CD4-positive, alpha-beta T cell treated with Interleukin-17A for 4 hours (primary cell): ENCODE measurements around the gene RUVBL2.

Experiments
- DNase-seq: peaks from one replicate; pipeline ENCODE4 v3.0.0-alpha.2; 2020; ENCODE audit warnings: mixed read lengths

RUVBL2 gene

DNA sequence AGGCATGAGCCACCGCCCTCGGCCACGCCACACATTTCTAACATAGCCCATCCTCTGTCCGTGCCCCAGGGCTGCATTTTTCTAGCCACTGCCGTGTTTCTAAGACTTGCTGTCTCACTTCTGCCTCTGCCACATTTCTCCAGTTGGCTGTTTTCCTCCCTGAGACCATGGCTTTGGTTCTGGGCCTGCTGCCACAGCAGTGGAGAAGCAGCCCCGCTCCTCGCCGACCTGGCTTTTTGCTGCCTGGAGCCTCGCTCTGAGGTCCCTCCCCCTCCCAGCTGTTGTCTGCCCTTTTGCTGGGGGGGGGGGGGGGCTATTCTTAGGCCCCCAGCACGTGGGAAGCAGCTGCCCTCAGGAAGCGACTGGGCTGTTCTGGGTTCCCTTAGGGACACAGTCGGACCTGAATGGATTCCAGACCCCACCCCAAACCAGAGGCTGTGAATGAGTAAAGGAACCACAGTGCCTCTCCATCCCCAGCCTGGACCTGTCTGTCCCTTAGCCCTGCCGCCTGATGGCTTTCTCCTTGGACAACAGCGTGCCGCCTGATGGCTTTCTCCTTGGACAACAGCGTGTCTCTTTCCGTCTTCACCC lies 3.9 kb upstream of the RUVBL2 start:
- no peak for DNase-seq

GRCh38 chr19:48990400-48990799 lies 3.3 kb upstream of the RUVBL2 start:
- DNase-seq, result no peak

DNA sequence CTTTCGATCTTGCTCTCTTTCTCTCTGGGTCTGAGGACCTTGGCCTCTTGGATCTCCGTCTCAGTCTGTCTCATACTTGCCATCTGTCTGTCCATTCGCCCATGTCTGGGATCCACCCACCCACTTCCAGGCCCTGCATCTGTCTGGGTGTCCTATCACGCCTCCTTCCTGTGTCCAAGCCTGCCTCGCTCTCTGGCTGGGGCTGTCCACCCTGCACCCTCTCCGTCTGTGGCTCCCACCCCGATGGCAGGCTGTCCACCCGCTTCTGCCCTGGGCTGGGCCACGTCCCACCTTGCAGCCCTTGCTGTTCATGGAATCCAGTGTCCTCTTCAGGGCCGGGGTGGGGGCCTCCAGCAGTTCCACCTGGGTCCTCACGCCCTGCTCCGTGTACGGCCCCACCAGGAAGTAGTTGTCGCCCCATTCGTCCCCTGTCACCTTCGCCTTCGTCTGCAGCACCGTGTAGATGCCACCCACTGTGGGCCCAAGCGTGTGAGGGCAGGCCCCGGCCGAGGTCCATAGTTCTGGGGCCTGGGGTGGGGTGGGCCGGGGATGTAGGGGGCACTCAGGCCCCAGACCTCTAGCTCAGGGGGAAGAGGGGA lies 2.6 kb upstream of the RUVBL2 start:
- DNase-seq, result no peak

DNA sequence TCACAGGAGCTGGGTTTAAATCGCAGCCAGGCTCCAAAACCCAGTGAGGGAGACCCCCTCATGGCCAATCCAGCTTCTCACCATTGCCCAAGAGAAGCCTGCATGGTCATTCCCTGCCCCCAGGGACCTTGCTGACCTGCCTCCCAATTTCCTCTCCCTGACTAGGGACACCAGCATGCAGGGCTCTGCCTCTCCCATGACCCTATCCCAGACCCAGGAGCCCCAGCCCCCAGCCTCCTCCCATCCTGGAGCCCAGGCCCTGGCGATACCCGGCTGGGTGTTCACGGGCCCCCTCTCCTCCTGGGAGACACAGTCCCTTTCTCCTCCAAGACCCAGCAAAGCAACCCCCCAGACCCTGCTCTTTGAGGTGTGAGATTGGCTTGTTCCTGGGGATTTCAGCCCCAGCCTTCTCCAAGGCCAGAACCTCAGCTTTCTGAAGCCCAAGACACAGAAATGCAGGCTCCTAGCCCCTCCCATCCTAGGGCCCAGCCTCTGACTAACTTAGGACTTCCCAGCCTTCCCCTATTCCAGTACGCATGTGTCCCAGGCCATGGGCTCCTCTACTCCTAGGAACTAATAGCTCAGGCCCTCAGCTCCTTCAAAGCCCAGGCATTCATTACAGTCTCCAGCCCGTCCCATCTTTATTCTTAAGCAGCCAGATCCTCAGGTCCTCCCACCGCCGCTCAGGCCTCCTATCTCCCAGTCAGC lies 1.7 kb upstream of the RUVBL2 start:
- no peak for DNase-seq

GRCh38 chr19:48992581-48993174 lies 1.0 kb upstream of the RUVBL2 start:
- DNase-seq, result no peak

GRCh38 chr19:48994035-48994386 lies 324 bp downstream of the RUVBL2 start:
- no peak for DNase-seq

DNA sequence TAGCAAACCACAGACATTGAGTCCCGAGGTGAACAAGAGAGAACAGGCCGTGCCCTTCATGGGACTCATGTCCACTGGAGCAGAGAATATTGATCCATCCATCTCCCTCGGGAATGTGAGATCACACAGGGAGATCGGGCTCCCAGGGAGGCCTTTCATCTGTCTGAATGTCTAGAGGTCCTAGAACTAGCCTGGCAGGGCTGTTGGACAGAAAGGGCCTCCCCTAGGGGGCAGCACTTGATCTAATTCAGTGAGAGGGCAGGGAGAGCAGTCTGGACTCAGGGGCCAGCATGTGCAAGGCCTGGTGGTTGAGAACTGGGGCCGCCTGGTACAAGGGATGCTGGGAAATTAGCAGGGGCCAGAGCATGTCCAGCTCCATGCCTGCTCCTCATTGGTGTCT lies 4.3 kb downstream of the RUVBL2 start:
- DNase-seq, result peak; percentile 71

DNA sequence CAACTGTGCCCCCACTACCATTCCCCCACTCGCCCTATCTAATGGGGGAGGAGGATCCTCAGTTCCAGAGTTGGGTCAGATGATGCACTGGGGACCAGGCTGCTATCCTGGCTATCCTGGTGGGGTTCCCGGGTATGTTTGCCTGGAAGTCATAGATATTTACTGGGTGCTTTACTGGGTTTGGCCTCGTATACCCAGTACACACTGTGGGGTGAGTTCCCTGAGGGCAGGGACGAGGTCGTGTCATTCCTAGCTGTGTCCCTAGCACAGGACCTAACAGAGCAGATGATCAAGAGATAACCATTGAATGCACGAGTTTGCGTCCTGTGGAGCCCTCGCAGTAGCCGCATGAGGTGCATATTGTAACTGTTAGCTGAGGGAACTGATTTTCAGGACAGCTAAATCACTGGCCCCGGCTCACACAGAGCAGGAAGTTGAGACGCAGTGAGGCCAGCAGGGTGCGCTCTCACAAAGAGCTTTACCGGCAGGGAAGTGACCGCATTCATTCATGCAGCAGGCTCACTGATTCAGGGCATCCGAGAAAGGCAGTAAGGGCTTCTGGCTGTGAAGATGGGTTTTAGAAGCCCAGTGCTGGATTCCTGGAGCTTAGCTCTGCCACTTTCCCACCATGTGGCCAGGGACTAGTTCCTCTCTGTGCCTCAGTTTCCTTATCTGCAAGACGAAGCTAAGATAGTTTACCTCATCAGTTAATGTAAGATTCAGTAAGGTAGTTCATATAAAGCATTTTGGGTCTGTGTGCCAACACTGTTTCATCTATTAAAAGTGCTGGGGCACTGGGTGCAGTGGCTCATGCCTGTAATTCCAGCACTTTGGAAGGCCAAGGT lies 6.0 kb downstream of the RUVBL2 start:
- peak; percentile 76 for DNase-seq

DNA sequence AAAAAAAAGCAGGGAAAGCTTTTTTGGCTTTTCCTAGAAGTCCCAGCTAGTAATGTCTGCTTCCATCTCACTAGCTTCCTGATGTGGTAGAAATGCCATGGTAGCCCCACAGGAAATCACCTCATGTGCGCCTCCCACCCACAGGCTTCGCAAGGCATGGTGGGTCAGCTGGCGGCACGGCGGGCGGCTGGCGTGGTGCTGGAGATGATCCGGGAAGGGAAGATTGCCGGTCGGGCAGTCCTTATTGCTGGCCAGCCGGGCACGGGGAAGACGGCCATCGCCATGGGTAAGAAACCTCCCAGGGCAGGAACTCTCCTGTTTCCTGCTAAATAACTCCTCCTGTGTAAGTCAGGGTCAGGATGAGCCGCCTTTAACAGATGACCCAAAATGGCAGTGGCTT lies 10.4 kb downstream of the RUVBL2 start:
- no peak for DNase-seq

GRCh38 chr19:49004964-49005614 lies 11.4 kb downstream of the RUVBL2 start:
- no peak for DNase-seq

- no peak for DNase-seq
Observed at GRCh38 chr19:49006905-49007304, 13.2 kb downstream of the RUVBL2 start.

- DNase-seq, result no peak
Observed at GRCh38 chr19:49009828-49010227, 16.1 kb downstream of the RUVBL2 start.

DNA sequence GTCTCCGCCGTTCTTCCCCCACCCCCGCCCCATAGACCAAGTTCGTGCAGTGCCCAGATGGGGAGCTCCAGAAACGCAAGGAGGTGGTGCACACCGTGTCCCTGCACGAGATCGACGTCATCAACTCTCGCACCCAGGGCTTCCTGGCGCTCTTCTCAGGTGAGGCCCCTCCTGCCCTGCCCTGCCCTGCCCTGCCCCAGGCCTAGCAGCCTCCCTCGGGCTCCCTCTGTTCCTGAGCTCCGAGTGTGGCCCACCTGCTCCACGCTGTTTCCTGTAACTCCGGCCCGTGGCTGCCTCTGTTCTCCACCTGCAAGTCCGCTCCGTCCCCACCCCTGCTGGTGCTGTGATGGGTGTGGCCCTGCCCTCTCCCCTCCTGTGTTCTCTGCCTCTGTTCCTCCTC lies 16.8 kb downstream of the RUVBL2 start:
- DNase-seq, result no peak

GRCh38 chr19:49011194-49011593 lies 17.5 kb downstream of the RUVBL2 start:
- DNase-seq, result no peak

DNA sequence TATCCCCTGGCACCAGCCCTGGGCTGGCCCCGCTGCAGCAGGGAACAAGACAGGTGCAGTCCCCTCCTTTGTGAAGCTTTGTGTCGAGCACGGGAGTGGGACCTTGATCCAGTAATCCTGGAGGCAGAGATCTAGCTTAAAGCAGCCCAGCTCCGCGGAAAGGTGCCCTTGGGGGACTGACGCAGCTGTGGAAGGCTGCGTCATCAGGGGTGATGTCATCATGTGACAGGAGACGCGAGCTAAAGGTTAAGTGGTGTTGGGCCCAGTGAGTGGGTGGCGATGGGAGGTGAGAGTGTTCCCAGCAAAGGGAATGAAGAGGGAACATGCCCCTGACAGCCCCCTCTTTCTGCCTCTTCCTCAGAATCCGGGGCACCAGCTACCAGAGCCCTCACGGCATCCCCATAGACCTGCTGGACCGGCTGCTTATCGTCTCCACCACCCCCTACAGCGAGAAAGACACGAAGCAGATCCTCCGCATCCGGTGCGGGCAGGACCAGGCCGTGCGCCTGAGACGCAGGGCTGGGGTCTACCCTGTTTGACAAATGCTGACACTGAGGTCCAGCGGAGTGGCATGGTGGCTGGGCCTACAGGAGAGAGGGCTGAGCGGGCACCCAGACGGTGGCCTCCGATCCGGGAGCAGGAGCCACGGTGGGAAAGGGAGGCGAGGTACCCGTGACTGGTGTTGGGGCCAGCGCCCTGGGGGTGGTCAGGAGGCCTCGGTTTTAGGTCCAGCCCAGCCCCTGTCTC lies 20.6 kb downstream of the RUVBL2 start:
- DNase-seq, result no peak

DNA sequence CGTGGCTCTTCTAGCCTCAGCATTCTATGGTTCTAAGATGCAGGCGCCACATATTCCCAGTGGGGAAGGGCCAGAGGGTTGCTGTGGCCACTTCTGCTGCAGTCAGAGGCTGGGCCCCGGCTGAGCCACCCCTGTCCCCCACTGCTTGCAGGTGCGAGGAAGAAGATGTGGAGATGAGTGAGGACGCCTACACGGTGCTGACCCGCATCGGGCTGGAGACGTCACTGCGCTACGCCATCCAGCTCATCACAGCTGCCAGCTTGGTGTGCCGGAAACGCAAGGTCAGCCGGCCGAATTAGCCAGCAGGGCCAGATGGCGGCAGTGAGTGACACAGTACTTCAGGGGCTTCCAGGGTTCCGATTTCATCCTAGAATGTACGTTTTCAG lies 21.2 kb downstream of the RUVBL2 start:
- no peak for DNase-seq

GRCh38 chr19:49016067-49016839 lies 22.6 kb downstream of the RUVBL2 start:
- DNase-seq, result no peak

GRCh38 chr19:49017041-49017665 lies 23.5 kb downstream of the RUVBL2 start, which contains the start of gene LHB:
LHB (minus strand) TSS chr19:49017091; CDS start chr19:49017081, 10 bp downstream.
- no peak for DNase-seq

GRCh38 chr19:49017666-49018351 lies 24.1 kb downstream of the RUVBL2 start:
- DNase-seq, result peak; percentile 71
